NCI-H510A treated with DMSO at 0.1 percent for 48 hours (cell line): ENCODE data around the gene PLXNB2.
A peak's percentile ranks its signal among the peaks of the same experiment; 100 is the strongest.
"Not testable (repeated sequence)": the region's sequence is repeated elsewhere in the genome, so short reads cannot be mapped to it uniquely, and the experiment has no call there.

ENCODE experiments used
- DNase-seq: peaks from one replicate; lab custom pipeline; 2025; lab: John Stamatoyannopoulos, UW

Gene PLXNB2, protein sequence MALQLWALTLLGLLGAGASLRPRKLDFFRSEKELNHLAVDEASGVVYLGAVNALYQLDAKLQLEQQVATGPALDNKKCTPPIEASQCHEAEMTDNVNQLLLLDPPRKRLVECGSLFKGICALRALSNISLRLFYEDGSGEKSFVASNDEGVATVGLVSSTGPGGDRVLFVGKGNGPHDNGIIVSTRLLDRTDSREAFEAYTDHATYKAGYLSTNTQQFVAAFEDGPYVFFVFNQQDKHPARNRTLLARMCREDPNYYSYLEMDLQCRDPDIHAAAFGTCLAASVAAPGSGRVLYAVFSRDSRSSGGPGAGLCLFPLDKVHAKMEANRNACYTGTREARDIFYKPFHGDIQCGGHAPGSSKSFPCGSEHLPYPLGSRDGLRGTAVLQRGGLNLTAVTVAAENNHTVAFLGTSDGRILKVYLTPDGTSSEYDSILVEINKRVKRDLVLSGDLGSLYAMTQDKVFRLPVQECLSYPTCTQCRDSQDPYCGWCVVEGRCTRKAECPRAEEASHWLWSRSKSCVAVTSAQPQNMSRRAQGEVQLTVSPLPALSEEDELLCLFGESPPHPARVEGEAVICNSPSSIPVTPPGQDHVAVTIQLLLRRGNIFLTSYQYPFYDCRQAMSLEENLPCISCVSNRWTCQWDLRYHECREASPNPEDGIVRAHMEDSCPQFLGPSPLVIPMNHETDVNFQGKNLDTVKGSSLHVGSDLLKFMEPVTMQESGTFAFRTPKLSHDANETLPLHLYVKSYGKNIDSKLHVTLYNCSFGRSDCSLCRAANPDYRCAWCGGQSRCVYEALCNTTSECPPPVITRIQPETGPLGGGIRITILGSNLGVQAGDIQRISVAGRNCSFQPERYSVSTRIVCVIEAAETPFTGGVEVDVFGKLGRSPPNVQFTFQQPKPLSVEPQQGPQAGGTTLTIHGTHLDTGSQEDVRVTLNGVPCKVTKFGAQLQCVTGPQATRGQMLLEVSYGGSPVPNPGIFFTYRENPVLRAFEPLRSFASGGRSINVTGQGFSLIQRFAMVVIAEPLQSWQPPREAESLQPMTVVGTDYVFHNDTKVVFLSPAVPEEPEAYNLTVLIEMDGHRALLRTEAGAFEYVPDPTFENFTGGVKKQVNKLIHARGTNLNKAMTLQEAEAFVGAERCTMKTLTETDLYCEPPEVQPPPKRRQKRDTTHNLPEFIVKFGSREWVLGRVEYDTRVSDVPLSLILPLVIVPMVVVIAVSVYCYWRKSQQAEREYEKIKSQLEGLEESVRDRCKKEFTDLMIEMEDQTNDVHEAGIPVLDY (N-terminal part only)

DNA sequence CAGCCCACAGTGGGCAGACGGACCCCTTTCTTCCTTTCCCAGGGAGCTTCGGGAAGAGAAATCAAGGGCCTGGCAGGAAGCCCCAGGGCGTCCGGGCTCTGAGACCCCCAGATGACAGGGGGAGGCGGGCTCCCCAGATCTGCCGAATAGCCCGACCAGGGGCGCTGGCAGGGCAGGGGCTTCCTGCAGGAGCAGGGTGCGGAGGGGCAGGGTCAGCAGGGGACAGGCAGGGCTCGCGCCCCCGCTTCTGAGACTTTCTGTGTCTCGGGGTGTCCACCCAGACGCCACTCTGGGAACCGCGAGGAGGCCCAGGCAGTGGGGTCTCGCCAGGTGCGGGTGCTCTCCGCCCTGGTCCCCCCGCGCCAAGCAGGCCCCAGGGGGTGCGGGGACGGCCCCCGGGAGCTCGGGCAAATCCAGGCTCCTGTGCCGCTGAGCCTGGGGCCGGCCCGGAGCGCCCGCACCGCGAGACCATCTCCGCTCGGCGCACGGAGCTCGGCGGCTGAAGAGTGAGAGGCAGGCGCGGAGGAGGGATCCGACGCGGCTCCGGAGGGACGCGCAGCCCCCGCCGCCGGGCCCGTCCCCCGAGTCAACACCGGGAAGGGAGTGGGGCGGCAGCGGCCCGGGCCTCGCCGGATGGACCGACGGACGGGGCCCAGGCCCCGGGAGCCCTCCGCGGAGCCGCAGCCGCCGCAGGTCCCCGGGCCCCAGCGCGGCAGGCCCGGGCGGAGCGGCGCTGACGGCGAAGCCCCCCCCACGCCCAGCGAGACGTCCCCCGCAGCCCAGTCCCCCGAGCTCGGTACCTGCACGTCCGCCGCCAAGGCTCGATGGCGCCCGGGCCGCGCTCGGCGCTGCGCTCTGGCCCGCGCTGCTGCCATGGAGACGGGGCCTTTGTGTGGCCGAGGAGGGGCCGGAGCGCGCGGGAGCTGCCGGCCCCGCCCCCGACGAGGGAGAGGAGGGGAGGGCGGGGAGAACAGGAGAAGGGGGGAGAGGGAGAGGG lies at the start of gene PLXNB2:
PLXNB2 (minus strand) TSS at position 894 of the 997 bp plus-strand sequence. CDS start 17,062 bp downstream, outside the sequence.
- peak; percentile 32 for DNase-seq

DNA sequence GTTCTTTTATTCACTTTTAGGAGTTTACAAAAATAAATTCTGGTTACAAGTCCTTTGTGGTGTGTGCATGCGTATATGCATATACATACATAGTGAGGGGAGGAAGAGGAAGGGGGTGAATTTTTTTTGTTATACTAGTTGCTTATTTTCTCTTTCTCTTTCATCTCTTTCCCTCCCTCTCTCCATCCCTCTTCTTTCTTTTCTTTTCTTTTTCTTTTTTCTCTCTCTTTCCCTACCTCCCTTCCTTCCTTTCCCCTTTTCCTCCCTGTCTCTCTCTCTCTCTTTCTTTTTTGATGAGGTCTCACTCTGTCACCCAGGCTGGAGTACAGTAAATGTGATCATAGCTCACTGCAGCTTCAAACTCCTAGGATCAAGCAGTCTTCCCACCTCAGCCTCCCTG lies 49.8 kb upstream of the PLXNB2 start:
- no peak for DNase-seq

DNA sequence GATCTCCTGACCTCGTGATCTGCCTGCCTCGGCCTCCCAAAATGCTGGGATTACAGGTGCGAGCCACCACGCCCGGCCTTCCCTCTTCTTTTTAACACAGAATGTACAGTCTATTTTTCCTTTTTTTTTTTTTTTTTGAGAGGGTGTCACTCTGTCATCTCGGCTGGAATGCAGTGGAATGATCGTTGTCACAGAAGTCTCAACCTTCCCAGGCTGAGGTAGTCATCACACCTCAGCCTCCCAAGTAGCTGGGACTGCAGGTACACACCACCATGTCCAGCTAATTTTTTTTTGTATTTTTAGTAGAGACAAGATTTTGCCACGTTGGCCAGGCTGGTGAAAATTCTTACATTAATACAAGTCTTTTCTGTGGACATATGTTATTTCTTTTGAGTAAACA lies 48.7 kb upstream of the PLXNB2 start:
- no peak for DNase-seq

DNA sequence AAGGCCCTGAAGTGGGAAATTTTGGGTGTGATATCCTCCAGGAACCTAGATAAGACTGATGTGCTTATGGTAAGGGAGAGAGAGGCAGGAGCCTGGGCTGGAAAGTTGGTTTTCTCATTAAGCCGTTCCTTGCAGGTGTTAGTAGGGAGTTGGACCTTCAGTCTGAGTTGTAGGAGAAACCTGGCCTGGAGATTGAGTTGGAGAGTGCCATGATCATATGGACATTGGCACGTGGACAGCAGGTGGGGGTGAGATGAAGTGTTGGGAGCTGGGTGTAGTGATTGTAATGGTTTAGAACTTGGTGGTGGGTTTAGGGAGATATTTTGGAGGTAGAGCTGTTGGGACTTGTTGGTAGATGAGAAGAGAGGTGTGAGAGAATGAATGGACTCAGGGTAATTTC lies 40.6 kb upstream of the PLXNB2 start:
- no peak for DNase-seq

DNA sequence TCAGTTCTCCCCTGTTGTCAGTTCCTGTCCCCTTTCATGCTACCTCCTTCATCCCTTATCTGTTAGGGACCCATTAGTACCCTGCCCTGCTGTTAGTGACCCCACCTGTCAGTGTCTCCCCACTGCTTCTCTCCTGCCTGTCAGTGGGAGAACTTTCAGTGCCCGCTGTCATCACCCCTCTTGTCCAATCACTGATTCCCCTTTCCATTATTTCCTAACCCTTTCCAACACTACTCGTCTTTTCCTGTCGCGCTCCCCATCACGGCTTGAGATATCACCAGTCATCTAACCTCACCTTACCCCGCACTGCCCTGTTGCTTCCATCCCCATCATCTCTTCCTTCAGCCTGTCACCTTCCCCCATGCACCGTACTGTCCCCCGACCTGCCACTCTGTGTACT lies 39.7 kb upstream of the PLXNB2 start:
- DNase-seq, result no peak

DNA sequence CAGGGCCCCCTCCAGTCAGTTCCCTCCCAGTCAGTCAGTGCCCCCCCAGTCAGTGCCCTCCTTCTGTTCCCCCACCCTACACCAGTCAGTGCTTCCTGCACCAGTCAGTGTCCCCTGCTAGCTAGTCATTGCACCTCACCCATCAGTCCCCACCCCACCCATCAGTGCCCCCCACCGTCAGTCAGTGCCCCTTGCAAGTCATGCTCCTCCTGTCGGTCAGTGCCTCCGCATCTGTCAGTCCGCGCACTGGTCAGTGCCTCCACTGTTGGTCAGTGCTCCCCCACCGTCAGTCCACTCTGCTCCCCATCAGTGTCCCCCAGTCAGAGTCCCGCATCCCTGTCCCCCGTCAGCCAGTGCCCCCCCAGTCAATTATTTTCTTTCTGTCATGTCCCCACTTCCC lies 39.0 kb upstream of the PLXNB2 start:
- DNase-seq, result no peak

DNA sequence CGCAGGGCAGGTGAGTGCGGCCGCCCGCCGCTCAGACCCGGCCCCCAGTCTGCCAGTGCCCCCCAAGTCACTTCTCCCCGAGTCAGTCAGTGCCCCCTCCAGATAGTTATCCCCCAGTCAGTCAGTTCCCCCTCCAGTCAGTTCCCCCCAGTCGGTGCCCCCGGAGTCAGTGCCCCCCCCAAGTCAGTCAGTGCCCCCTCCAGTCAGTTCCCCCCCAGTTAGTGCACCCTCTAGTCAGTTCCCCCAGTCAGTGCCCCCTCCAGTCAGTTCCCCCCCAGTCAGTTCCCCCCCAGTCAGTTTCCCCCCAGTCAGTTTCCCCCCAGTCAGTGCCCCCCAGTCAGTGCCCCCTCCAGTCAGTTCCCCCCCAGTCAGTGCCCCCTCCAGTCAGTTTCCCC lies 36.1 kb upstream of the PLXNB2 start:
- no peak for DNase-seq

DNA sequence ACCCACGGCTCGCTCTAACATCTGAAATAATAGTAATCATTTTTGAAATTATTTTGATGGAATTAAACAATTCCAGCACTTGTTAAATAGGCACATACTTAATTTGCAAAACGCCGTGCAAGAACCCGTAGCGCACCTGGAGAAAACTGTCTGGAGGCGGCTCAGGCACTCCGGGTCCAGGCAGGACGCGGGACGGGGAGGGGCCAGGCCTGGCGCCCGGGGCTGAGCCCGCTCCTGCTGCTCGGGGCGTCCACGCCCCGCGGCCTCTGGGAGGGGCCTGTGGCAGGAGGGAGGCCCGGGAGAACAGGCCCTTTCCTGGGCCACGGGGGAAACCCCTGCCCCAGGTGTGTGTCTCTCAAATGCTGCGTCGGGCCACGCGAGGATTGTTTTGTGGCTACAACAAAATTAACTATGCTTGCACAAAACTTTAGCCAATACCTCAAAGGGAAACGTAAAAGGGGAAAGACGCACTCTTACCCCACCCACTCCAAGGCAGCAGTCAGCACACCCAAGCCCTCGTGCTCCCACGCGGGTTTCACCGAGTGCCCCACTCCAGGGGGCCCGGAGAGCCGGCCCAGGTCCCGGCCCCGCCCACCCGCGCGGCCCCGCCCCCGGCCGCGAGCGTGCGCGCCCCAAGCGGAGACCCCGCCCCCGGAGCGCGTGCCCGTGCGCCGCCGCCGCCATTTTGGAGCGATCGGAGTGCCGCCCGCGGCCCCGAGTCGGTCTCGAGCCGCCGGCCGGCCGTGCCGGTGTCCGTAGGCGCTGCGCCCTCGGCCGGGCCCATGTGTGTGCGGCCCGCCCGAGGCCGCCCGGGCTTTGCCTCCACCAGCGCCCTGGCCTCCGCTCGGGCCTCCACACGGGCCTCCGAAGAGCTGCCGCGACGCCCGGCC lies 35.5 kb upstream of the PLXNB2 start, which contains the start of gene PPP6R2:
PPP6R2 (plus strand) TSS at position 677 of the 890 bp plus-strand sequence. CDS start 50,582 bp downstream, outside the sequence.
- DNase-seq, result peak; percentile 50

DNA sequence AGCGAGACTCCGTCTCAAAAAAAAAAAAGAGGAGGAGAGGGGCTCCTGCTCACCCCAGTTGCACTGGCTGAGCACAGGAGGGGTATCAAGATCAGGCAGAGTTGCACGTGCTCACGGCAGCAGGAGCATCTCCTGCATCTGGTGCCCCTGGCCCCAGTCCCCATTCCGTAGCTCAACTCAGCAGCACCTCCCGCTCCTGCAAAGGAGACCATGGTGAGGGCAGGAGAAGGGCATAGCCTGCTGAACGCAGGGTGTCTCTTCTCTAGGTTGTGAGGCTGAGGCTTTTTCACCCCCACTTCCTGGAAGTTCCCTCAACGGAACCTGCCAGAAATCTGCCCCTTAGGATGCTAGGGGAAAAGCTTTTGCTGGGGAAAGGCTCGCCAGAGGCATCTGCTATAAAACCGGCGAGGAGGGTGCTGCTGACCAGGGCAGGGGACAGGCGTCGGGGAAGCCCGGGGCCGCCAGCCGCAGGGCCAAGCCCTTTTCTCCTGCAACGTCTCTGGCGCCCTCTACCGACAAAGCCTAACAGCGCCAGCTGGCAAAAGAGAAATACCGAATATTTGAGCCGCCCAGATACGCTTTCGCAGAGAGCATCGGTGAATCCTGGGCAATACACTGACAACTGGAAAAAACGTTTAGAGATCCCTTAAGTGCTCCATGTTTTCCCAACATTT lies 34.7 kb upstream of the PLXNB2 start:
- peak; percentile 68 for DNase-seq

DNA sequence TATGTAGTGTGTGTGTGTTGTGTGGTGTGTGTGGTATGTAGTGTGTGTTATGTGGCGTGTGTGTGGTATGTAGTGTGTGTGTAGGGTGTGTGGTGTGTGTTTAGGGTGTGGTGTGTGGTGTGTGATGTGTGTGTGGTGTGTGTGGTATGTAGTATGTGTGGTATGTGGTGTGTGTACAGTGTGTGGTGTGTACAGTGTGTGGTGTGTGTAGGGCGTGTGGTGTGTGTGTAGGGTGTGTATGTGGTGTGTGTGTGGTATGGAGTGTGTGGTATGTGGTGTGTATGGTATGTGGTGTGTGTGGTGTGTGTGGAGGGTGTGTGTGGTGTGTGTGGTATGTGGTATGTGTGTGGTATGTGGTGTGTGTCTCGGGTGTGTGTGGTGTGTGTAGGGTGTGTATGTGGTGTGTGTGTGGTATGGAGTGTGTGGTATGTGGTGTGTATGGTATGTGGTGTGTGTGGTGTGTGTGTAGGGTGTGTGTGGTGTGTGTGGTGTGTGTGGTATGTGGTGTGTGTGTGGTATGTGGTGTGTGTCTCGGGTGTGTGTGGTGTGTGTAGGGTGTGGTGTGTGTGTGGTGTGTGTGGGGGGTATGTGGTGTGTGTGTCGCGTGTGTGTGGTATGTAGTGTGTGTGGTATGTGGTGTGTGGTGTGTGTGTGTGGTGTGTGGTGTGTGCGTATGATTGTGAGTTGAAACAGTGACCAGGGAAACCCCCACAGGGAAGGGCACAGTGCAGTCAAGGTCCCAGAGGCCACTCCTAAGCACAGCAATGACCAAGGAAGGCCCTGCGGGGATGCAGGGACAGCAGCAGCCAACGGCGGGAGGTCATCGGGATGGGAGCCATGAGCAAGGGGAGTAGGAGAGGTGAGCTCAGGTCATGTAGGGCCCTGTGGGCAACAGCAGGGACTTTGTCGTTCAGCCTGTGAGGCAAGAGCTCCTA lies 32.8 kb upstream of the PLXNB2 start:
- no peak for DNase-seq

DNA sequence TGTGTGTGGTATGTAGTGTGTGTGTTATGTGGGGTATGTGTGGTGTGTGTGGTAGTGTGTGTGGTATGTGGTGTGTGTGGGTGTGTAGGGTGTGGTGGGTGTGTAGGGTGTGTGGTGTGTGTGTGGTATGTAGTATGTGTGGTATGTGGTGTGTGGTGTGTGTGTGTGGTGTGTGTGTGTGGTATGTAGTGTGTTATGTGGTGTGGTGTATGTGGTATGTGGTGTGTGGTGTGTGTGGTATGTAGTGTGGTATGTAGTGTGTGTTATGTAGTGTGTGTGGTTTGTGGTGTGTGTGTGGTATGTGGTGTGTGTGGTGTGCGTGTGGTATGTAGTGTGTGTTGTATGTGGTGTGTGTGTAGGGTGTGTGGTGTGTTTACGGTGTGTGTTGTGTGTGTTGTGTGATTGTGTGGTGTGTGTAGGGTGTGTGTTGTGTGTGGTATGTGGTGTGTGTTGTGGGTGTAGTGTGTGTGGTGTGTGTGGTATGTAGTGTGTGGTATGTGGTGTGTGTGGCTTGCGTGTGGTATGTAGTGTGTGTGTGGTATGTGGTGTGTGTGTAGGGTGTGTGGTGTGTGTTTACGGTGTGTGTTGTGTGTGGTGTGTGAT lies 31.5 kb upstream of the PLXNB2 start:
- no peak for DNase-seq

DNA sequence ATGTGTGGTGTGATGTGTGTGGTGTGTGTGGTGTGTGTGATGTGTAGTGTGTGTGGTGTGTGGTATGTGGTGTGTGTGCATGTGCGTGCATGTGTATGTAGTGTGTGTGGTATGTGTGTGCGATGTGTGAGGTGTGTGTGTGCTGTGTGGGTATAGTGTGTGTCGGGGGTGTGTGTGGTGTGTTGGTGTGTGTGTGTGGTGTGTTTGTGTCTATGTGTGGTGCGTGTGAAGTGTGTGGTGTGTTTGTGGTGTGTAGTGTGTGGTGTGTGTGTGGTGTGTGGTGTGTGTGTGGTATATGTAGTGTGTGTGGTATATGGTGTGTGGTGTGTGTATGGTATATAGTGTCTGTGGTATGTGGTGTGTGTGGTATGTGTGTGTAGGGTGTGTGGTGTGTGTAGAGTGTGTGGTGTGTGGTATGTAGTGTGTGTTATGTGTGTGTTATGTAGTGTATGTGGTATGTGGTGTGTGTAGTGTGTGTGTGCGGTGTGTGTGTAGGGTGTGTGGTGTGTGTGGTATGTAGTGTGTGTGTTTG lies 30.7 kb upstream of the PLXNB2 start:
- DNase-seq, result no peak

DNA sequence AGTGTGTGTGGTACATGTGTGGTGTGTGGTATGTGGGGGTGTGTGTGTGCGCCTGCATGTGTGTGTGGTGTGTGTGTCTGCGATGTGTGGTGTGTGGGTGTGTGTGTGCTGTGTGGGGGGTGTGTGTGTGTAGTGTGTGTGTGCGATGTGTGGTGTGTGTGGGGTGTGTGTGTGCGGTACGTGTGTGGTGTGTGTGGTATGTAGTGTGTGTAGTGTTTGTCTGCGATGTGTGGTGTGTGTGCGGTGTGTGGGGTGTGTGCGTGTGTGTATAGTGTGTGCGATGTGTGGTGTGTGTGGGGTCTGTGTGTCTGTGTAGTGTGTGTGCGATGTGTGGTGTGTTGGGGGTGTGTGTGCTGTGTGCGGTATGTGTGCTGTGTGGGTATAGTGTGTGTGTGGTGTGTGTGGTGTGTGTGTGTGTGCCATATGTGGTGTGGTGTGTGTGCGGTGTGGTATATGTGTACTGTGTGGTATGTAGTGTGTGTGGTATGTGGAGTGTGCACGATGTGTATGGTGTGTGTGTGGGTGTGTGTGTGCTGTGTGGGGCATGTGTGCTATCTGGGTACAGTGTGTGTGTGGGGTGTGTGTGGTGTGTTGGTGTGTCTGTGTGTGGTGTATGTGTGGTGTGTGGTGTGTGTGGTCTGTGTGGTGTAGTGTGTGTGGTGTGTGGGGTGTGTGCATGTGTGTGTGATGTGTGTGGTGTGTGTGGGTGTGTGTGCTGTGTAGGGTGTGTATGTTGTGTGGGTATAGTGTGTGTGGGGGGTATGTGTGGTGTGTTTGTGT lies 30.0 kb upstream of the PLXNB2 start:
- no peak for DNase-seq

DNA sequence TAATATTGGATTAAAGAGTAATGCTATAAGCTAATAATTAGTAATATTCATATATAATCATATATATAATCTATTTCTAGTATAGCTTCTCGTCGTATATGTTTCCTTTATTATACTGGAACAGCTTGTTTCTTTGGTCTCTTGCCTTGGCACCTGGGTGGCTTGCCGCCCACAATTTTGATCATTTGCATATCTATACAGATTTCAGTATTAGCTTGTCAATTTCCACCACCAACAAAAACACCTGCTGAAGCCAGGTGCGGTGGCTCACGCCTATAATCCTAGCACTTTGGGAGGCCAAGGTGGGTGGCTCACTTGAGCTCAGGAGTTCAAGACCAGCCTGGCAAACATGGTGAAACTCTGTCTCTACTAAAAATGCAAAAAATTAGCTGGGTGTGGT lies 27.0 kb upstream of the PLXNB2 start:
- not testable (repeated sequence) for DNase-seq

DNA sequence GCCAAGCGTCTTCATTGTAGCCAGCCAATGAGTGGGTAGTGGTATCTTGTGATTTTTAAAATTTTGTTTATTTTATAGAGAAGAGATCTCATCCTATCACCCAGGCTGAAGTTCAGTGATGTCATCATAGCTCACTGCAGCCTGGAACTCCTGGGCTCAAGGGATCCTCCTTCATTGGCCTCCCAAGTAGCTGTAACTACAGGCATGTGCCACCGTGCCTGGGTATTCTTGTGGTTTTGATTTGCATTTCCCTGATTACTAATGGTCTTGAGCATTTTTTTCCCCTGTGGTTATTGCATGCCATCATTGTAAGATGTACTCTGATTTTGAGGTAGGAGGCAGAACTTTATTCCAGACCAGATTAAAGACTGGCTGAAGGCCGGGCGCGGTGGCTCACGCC lies 21.8 kb upstream of the PLXNB2 start:
- no peak for DNase-seq

DNA sequence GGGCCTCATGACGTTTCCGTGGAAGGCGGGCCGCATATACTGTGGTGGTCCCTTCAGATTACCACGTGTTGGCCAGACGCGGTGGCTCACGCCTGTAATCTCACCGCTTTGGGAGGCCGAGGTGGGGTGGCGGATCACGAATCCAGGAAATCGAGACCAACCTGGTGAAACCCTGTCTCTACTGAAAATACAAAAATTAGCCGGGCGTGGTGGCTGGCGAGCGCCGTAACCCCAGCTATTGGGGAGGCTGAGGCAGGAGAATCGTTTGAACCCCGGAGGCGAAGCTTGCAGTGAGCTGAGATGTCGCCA lies 20.2 kb upstream of the PLXNB2 start:
- no peak for DNase-seq
